Gastroesophageal sphincter (tissue), 4 donors: ENCODE results near the gene PREB. TPM values are rescaled to one million over a fixed set of nuclear protein-coding genes. Genes with fewer than 3 reads are reported as not detected.
"Not testable (repeated sequence)": the region's sequence is repeated elsewhere in the genome, so short reads cannot be mapped to it uniquely, and the experiment has no call there.

Source experiments
- ATAC-seq: fragments of 150-250 bp; one replicate; pipeline ENCODE4 v1.9.1; 2016; ENCODE audit warnings: mild to moderate bottlenecking, moderate library complexity
- H3K27ac ChIP-seq, 4 donors: fragments of 200-600 bp; sonication (generic) in 3 of 4; 1 replicate in 3 of 4; 2 replicates in 1 of 4; pipeline ENCODE4 v1.5.1; 2016 to 2019
- H3K27me3 ChIP-seq: fragments of 200-600 bp; sonication (generic); one replicate; pipeline ENCODE4 v1.5.1; 2019
- H3K36me3 ChIP-seq, 2 donors: fragments of 200-600 bp; sonication (generic); one replicate each; pipeline ENCODE4 v1.5.1; 2019; ENCODE audit warnings: control low read depth in 1 of 2
- H3K4me1 ChIP-seq, 3 donors: fragments of 200-600 bp; sonication (generic); 1 replicate in 2 of 3; 2 replicates in 1 of 3; pipeline ENCODE4 v1.5.1; 2016 to 2019; ENCODE audit warnings: control low read depth in 2 of 3
- H3K4me3 ChIP-seq, 2 donors: fragments of 200-600 bp; sonication (generic); one replicate each; pipeline ENCODE4 v1.5.1; 2019; ENCODE audit warnings: mild to moderate bottlenecking in 1 of 2, moderate library complexity in 1 of 2
- H3K9me3 ChIP-seq, 3 donors: fragments of 200-600 bp; sonication (generic); one replicate each; pipeline ENCODE4 v1.5.1; 2017 to 2019; ENCODE audit warnings: control low read depth in 2 of 3
- CTCF ChIP-seq, 4 experiments: fragments of 200-600 bp in 2 of 4; fragments of 450-650 bp in 2 of 4; sonication (generic) in 1 of 4; IDR thresholded peaks; one replicate each; pipeline ENCODE4 v1.5.1; 2017 to 2019; ENCODE audit warnings: antibody characterized with exemption in 4 of 4, mild to moderate bottlenecking in 2 of 4, moderate library complexity in 2 of 4
- EP300 ChIP-seq: sonication (generic); formaldehyde crosslinking; IDR thresholded peaks from one replicate; pipeline ENCODE4 v1.6.1; 2017; ENCODE audit warnings: antibody characterized with exemption, mild to moderate bottlenecking
- POLR2A ChIP-seq, 2 donors: fragments of 450-650 bp; IDR thresholded peaks; one replicate each; pipeline ENCODE4 v1.6.1; 2017; ENCODE audit warnings: antibody characterized with exemption in 2 of 2, mild to moderate bottlenecking in 2 of 2, moderate library complexity in 1 of 2
- POLR2AphosphoS5 ChIP-seq: sonication (generic); formaldehyde crosslinking; IDR thresholded peaks from one replicate; pipeline ENCODE4 v1.6.1; 2017; ENCODE audit warnings: antibody characterized with exemption
- WGBS, 2 donors: methylation state at CpG; one replicate each; pipeline ENCODE4 v1.1.5; 2018; ENCODE audit warnings: low coverage in 1 of 2; 5-methylcytosine and 5-hydroxymethylcytosine counted together
- total RNA-seq, 4 donors: library from RNA; depleted of rRNA; stranded (reverse); fragments of >200 nt; gene quantifications; one replicate each; pipeline ENCODE4 v1.1.0, GENCODE V29; 2016

The PREB gene
- total RNA-seq, 4 donors from 2014 or later: 47.0 to 83.9 (median 50.8) TPM

DNA sequence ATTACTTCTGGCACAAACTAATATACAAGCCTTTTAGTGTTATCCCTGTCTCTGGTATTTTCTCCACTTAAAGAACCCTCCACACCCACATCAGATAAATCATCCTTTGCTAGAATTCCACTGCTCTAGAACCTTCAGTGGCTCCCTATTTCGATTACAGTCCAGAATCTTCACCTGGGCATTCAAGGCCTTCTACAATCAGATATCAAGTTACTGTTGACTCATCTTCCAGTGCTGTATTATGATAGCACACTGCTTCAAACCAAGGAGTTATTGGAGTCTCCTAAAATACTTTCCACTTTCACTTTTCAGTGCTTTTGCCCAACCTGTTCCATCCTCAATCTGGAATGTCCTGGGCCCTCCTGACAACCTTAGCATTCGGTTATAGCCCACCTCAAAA is 18.9 kb downstream of the PREB start:
- no peaks in the 10 kb centered on the region for H3K9me3 ChIP-seq
- TF ChIP-seq EP300: no peak
- TF ChIP-seq CTCF (IDR thresholded peaks at IDR 0.05): no peak
- TF ChIP-seq POLR2A (IDR thresholded peaks at IDR 0.05): no peak
- TF ChIP-seq POLR2AphosphoS5: no peak
- H3K27ac ChIP-seq: no peak overlapping the region
- ATAC-seq: no peak
- H3K4me1 ChIP-seq: peaks cover 0 to 15% (median 5%) of the 10 kb centered on the region in 3 donors
- WGBS, 2 donors: 63 to 86% methylated on average over 2 of the region's 2 CpGs
- peaks cover 40% of the 10 kb centered on the region for H3K27me3 ChIP-seq
- no peaks in the 10 kb centered on the region for H3K36me3 ChIP-seq
- H3K4me3 ChIP-seq: no peak overlapping the region

GRCh38 chr2:27111392-27112078 is 22.9 kb downstream of the PREB start:
- WGBS, 2 donors: no CpG with 5 or more reads among the region's 49 CpGs
- not testable (repeated sequence) for H3K9me3 ChIP-seq, ATAC-seq

GRCh38 chr2:27110603-27111352 is 23.7 kb downstream of the PREB start:
- not testable (repeated sequence) for H3K4me1 ChIP-seq, ATAC-seq, H3K36me3 ChIP-seq, H3K4me3 ChIP-seq, H3K27ac ChIP-seq, H3K9me3 ChIP-seq
- WGBS, 2 donors: 80 to 85% methylated on average over 7 to 12 of the region's 24 CpGs
- H3K27me3 ChIP-seq: peaks cover 25% of the 10 kb centered on the region

More at GRCh38 chr2:27111392-27112078, 22.9 kb downstream of the PREB start:
- H3K4me1 ChIP-seq, H3K27ac ChIP-seq, H3K36me3 ChIP-seq, H3K4me3 ChIP-seq: not testable (repeated sequence)
- H3K27me3 ChIP-seq: peaks cover 25% of the 10 kb centered on the region

DNA sequence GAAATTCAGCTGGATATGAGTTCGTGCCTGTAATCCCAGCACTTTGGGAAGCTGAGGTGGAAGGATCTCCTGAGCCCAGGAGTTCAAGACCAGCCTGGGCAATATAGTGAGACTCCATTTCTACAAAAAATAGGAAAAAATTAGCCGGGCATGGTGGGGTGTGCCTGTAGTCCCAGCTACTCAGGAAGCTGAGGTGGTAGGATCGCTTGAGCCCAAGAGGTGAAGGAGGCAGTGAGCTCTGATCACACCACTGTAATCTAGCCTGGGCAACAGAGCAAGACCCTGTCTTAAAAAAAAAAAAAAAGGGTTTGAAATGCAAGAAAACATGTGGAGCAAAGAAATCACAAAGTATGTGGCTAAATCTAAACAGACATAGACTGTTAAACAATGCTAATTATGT is 25.4 kb downstream of the PREB start:
- H3K36me3 ChIP-seq: no peaks in the 10 kb centered on the region
- no peaks in the 10 kb centered on the region for H3K4me1 ChIP-seq
- ATAC-seq: no peak
- H3K27ac ChIP-seq: no peak overlapping the region
- H3K4me3 ChIP-seq: no peak overlapping the region
- H3K27me3 ChIP-seq: peaks cover 42% of the 10 kb centered on the region
- WGBS, 2 donors: 80 to 100% methylated on average over 2 to 3 of the region's 3 CpGs
- TF ChIP-seq POLR2AphosphoS5 (no peak), CTCF (IDR thresholded peaks at IDR 0.05) (no peak), POLR2A (IDR thresholded peaks at IDR 0.05) (no peak), EP300 (no peak)
- no peaks in the 10 kb centered on the region for H3K9me3 ChIP-seq

DNA sequence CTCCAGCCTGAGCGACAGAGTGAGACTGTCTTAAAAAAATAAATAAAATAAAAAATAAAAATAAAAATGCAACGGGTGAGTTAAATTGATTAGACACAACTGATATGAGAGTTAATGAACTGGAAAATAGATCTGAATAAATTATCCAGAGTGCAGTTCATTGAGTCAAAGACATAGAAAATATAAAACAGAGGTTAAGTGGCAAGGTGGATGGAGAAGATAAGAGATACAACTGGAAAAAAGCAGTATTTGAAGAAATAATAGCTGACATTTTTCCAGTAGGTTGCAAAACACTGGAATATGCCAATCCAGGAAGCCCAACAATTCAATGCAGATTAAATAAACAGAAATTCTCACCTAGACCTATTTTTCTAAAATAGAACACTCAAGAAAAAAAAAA is 26.2 kb downstream of the PREB start:
- Histone ChIP-seq H3K4me3 (no peak overlapping the region), H3K36me3 (no peaks in the 10 kb centered on the region), H3K4me1 (no peaks in the 10 kb centered on the region), H3K27me3 (peaks cover 46% of the 10 kb centered on the region), H3K9me3 (no peaks in the 10 kb centered on the region), H3K27ac (no peak overlapping the region)
- no peak for ATAC-seq
- 63 to 82% methylated on average over 1 to 2 of the region's 2 CpGs for WGBS, 2 donors
- no peak for TF ChIP-seq POLR2A (IDR thresholded peaks at IDR 0.05)
- no peak for TF ChIP-seq CTCF (IDR thresholded peaks at IDR 0.05)
- no peak for TF ChIP-seq POLR2AphosphoS5
- no peak for TF ChIP-seq EP300

GRCh38 chr2:27105981-27106380 is 28.5 kb downstream of the PREB start:
- Histone ChIP-seq H3K36me3 (no peaks in the 10 kb centered on the region), H3K27ac (no peak overlapping the region), H3K4me3 (no peak overlapping the region), H3K4me1 (no peaks in the 10 kb centered on the region), H3K9me3 (no peaks in the 10 kb centered on the region), H3K27me3 (peaks cover 46% of the 10 kb centered on the region)
- 36 to 40% methylated on average over 1 to 3 of the region's 3 CpGs for WGBS, 2 donors
- TF ChIP-seq EP300 (no peak), POLR2AphosphoS5 (no peak), CTCF (IDR thresholded peaks at IDR 0.05) (no peak), POLR2A (IDR thresholded peaks at IDR 0.05) (no peak)
- ATAC-seq: no peak
